ENCODE results near the gene PHF21A.

Gene PHF21A

GRCh38 chr11:46120346-46121300 is 631 bp downstream of the PHF21A start:
- Histone ChIP-seq H3K36me3 (ENCODE audit: insufficient read depth, low read length) (no peaks in the 10 kb centered on the region), H3F3A (ENCODE audit: insufficient read depth, low read length) (peaks cover 6% of the 10 kb centered on the region; the same call in 1 of the 2 replicates), H3K4me3 (ENCODE audit: low read depth, low read length, poor library complexity, severe bottlenecking) (peak overlapping the region; percentile 75), H3K79me2 (ENCODE audit: insufficient read depth, low read length) (peaks cover 36% of the 10 kb centered on the region), H3K4me1 (ENCODE audit: insufficient read depth, low read length, severe bottlenecking) (peaks cover 43% of the 10 kb centered on the region), H4K20me1 (ENCODE audit: insufficient read depth, low read length) (no peaks in the 10 kb centered on the region), H3K27me3 (ENCODE audit: insufficient read depth, low read length) (no peaks in the 10 kb centered on the region), H2AFZ (ENCODE audit: low read length) (no peak overlapping the region), H3K4me2 (ENCODE audit: low read length) (peak overlapping the region; percentile 86), H3K9me3 (ENCODE audit: low read length) (no peaks in the 10 kb centered on the region), H3K27ac (ENCODE audit: low read depth, low read length, poor library complexity, severe bottlenecking) (peak overlapping the region; percentile 92), H3K9ac (ENCODE audit: low read length) (peak overlapping the region; percentile 86), H3K9me2 (ENCODE audit: low read depth, low read length) (no peaks in the 10 kb centered on the region)
- TF ChIP-seq EZH2 (IDR thresholded peaks at IDR 0.05; ENCODE audit: borderline replicate concordance, low read length) = no peak
- TF ChIP-seq, protein P1, sequence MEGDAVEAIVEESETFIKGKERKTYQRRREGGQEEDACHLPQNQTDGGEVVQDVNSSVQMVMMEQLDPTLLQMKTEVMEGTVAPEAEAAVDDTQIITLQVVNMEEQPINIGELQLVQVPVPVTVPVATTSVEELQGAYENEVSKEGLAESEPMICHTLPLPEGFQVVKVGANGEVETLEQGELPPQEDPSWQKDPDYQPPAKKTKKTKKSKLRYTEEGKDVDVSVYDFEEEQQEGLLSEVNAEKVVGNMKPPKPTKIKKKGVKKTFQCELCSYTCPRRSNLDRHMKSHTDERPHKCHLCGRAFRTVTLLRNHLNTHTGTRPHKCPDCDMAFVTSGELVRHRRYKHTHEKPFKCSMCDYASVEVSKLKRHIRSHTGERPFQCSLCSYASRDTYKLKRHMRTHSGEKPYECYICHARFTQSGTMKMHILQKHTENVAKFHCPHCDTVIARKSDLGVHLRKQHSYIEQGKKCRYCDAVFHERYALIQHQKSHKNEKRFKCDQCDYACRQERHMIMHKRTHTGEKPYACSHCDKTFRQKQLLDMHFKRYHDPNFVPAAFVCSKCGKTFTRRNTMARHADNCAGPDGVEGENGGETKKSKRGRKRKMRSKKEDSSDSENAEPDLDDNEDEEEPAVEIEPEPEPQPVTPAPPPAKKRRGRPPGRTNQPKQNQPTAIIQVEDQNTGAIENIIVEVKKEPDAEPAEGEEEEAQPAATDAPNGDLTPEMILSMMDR (IDR thresholded peaks at IDR 0.05; ENCODE audit: low read length) = no peak

- no peaks in the 10 kb centered on the region for H3K36me3 ChIP-seq (ENCODE audit: insufficient read depth, low read length)
- peak overlapping the region; percentile 94 for H3K27ac ChIP-seq (ENCODE audit: low read depth, low read length, poor library complexity, severe bottlenecking)
- peak overlapping the region; percentile 96 for H3K4me2 ChIP-seq (ENCODE audit: low read length)
- no peaks in the 10 kb centered on the region for H3K9me3 ChIP-seq (ENCODE audit: low read length)
- H3K27me3 ChIP-seq (ENCODE audit: insufficient read depth, low read length) = no peaks in the 10 kb centered on the region
- H3K4me3 ChIP-seq (ENCODE audit: low read depth, low read length, poor library complexity, severe bottlenecking) = peak overlapping the region; percentile 75
- peaks cover 54% of the 10 kb centered on the region for H3K4me1 ChIP-seq (ENCODE audit: insufficient read depth, low read length, severe bottlenecking)
- H2AFZ ChIP-seq (ENCODE audit: low read length) = 0 out of 2 replicates have a peak overlapping the region, but pooled peaks have one; percentile 57
- H3K9me2 ChIP-seq (ENCODE audit: low read depth, low read length) = no peaks in the 10 kb centered on the region
- H3K79me2 ChIP-seq (ENCODE audit: insufficient read depth, low read length) = peaks cover 46% of the 10 kb centered on the region
- peaks cover 6% of the 10 kb centered on the region; the same call in 1 of the 2 replicates for H3F3A ChIP-seq (ENCODE audit: insufficient read depth, low read length)
- no peaks in the 10 kb centered on the region for H4K20me1 ChIP-seq (ENCODE audit: insufficient read depth, low read length)
- TF ChIP-seq, protein P1 (IDR thresholded peaks at IDR 0.05; ENCODE audit: low read length) = no peak
- TF ChIP-seq EZH2 (IDR thresholded peaks at IDR 0.05; ENCODE audit: borderline replicate concordance, low read length) = no peak
- peak overlapping the region; percentile 66 for H3K9ac ChIP-seq (ENCODE audit: low read length)
Observed at GRCh38 chr11:46119352-46120216, 1.7 kb downstream of the PHF21A start.

- peak overlapping the region; percentile 75 for H3K4me3 ChIP-seq (ENCODE audit: low read depth, low read length, poor library complexity, severe bottlenecking)
- H4K20me1 ChIP-seq (ENCODE audit: insufficient read depth, low read length) = no peaks in the 10 kb centered on the region
- no peaks in the 10 kb centered on the region for H3K36me3 ChIP-seq (ENCODE audit: insufficient read depth, low read length)
- H3F3A ChIP-seq (ENCODE audit: insufficient read depth, low read length) = peaks cover 6% of the 10 kb centered on the region; the same call in 1 of the 2 replicates
- no peaks in the 10 kb centered on the region for H3K9me3 ChIP-seq (ENCODE audit: low read length)
- H3K79me2 ChIP-seq (ENCODE audit: insufficient read depth, low read length) = peaks cover 54% of the 10 kb centered on the region
- TF ChIP-seq, protein P1 (IDR thresholded peaks at IDR 0.05; ENCODE audit: low read length) = no peak
- TF ChIP-seq EZH2 (IDR thresholded peaks at IDR 0.05; ENCODE audit: borderline replicate concordance, low read length) = no peak
- H2AFZ ChIP-seq (ENCODE audit: low read length) = 0 out of 2 replicates have a peak overlapping the region, but pooled peaks have one; percentile 57
- H3K9ac ChIP-seq (ENCODE audit: low read length) = peak overlapping the region; percentile 66
- H3K27me3 ChIP-seq (ENCODE audit: insufficient read depth, low read length) = no peaks in the 10 kb centered on the region
- H3K9me2 ChIP-seq (ENCODE audit: low read depth, low read length) = no peaks in the 10 kb centered on the region
- H3K4me1 ChIP-seq (ENCODE audit: insufficient read depth, low read length, severe bottlenecking) = peaks cover 61% of the 10 kb centered on the region
- H3K27ac ChIP-seq (ENCODE audit: low read depth, low read length, poor library complexity, severe bottlenecking) = peak overlapping the region; percentile 94
- H3K4me2 ChIP-seq (ENCODE audit: low read length) = peak overlapping the region; percentile 96
Observed at GRCh38 chr11:46118702-46119351, 2.4 kb downstream of the PHF21A start.

All from OCI-LY1 (cell line).